Stimulated activated CD8-positive, alpha-beta memory T cell treated with anti-CD3 and anti-CD28 coated beads, Interleukin-15, amount 100 ng/mL, for 24 hours (primary cell): ENCODE data around the gene DDN.
A peak's percentile ranks its signal among the peaks of the same experiment; 100 is the strongest.

ENCODE experiments used
- DNase-seq: peaks from one replicate; pipeline ENCODE4 v3.0.0-alpha.2; 2020; ENCODE audit warnings: low read depth

The DDN gene

DNA sequence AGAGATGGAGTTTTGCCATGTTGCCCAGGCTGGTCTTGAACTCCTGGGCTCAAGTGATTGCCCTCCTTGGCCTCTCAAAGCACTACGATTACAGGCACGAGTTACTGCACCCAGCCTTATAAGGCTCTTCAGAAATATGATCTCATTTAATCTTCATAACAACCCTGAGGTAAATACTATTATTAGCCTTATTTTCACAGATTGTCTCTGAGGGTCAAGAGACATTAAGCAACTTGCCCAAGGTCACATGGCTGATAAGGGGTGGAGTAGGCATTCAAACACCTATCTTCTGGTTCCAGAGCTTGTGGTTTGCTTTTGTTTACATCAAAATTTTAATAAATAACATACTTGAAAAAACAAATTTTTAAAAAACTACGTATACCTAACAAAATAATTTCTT, 14.3 kb upstream of the DDN start:
- no peak for DNase-seq

DNA sequence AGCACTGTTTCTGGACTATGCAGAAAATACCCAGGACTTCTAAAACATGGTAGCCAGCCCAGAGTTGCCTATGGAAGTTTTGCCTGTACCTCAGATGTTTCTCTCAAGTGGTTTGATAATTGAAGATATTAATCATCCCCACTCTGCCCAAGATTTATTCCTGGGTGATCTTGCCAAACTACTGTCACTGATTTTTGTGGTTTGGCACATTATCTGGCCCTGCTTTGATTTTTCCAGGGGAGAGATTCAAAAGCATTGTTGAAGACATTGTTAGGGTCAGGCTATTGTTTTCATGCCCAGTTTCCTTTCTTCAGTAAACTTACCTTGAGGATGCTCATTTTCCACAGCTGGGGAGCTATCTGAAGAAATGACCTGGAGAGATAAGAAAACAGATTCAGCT, 13.6 kb upstream of the DDN start:
- DNase-seq, result no peak

DNA sequence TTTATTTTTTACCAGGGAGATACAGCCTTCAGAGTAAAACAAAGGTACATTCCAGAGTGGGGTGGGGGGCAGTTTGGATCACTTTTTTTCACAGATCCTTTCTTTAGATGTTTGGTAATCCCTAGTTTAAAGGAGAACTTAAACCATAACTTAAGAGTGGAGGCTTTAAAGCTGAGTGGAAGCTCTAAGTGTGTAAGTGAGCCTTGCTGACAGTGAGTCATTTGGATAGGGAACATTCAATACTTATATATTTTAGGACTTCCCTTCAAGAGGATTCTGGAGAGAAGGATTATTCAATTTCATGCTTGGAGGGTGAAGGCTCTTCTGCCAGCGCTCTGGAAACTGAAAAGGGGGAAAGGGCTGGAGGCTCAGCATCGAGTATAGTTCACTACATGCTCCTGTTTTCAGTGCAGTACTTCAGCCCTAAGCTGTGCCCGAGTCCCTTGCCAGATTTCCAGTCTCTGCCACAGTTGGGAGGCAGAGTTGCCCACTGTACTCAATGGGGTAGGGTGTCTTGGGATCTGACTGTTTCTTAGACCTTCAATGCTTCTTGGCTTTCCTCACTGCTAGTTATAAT, 11.0 kb upstream of the DDN start:
- DNase-seq, result no peak

DNA sequence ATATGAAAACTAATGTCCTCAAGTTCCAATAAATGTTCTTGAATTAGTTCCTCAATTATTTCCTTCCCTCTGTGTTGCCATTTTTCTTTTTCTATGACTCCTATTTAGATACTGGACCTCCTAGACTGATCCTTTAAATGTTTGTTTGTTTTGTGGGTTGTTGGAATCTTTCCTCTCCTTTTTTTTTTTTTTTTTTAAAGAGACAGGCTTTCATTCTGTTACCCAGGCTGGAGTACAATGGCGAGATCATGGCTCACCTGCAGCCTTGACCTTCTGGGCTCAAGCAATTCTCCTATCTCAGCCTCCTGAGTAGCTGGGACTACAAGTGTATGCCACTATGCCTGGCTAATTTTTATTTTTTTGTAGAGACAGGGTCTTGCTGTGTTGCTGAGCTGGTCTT, 9.8 kb upstream of the DDN start:
- no peak for DNase-seq

DNA sequence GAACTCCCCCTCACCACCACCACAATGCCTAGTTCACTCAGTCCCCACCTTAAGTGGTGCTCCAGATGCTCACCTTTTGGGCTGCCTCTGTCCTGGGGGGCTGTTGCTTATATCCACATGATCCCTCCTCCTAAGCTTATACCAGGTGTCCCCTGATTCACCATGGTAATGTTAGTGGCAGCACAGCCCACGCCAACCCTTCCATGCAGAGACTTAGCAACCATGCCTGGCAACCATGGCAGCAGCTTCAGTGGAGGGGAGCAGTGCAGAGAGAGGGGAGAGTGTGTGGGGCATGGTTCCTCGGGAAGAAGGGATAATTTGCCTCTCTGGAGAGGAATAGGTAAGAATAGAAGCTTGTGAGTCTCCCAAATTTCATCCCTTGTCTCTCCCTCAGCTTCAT, 1.2 kb upstream of the DDN start:
- DNase-seq, result no peak

DNA sequence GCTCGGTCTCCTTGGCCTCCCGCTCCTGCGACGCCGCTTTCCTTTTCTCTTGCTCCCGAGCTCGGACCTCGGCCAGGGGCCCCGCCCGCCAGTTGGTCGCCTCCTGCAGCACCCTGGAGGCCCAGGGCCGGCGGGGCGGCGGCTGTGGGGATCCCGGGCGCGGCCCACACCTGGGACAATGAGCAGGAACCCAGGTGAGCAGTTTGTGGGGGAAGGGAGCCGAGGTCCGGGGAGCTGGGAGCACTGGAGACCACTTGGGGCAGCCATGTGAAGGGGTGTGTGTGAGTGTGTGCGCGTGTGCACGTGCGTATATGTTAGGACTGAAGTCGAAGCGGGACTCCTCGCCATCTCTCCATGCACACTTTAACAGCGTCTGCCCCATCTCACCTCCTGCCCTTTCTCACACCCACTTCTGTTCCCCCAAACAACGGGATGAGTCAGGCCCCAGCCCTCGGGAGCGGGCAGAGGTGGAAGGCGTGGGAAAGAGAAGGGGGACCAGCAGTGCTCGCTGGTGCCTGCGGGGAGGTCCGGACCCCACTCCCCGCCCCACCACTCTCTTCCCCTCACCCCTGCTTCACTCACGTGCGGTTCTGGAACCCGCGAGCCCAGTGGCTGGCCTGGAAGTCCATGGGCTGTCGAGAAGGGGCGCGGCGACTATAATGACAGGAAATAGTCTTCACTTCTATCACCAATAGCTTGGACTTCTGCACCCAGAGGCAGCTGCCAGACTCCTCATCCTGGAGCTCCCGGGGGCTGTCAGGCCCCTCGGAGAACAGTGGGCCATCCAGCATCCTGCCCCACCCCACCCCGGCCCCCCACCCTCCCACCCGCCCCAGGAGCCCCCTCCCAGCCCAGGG, 450 bp downstream of the DDN start:
- DNase-seq, result no peak

DNA sequence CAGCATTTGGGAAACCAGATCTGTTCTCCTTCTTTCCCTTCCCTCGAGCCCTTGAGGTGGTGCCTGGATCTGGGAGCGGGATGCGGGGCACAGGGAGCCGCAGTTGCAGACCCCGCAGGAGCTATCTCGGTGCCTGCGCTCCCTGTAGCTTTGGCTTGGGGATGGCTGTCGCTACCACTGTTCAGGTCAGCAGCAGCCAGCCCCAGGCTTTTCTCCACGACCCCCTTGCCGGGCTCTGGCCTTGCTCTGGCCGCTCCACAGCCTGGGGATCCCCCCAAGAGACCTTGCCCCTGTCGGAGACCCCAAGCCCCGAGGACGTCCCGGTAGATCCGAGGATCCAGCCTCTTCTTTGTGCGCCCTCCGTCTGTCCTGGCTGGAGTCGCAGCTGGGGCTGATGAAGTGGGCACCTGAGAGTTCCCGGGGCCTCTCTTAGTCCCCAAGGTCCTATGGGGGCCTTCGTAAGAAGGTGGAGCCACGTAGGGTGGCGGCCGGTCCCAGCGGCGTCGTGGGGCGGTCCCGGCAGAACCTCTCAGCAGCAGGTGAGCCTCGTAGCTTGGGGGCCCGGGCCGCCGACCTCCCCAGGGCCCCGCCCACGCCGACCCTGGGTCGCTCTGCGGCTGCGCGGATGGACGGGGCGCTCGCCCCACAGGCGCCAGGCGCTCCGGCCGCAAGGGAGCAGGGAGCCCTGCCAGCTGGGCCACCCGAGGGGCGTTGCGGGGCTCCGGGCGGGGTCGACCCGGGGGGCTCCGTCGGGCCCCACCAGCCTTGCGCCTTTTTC, 1.3 kb downstream of the DDN start:
- DNase-seq, result no peak

DNA sequence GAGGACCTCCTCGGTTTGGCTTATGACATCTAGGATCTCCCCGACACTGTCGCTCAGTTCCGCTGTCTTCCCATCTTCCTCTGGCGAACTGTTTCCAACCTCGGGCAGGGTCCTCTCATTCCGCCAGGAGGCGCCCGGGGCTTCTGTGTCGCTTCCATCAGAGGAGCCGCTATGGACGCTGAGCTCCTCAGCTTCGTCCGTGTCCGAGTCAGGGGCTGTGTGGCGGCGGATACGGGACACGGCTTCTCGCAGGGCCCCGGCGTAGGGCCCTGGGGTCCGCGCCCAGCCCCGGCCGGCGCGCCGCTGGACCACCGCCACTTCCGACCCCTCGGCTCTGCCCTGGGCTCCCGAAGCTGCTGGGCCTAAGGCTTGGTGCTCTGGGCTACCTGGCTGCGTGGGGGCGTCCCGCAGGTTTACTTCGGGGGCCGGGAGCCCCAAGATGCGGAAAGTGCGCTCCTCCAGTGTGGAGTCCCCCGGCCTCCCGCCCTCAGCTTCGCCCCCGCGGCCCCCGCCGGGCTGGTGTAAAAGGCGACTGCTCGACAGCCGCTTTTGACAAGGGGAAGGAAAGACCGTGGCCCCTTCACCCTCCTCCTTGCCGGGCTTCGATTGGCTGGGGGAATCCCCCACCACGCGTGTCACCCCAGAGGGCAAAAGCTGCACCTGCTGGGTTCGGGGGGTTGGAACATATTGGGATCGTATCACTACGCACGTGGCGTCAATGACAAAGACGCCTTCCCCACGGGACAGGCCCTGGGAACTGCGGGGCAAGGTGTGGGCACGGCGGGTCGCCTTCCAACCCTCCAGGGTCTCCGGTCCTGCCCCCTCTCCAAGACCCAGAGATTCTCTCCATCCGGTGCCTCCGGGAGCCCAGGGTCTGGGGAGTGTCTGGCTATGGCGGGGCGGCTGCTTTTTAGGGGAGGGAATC, 2.1 kb downstream of the DDN start:
- no peak for DNase-seq

DNA sequence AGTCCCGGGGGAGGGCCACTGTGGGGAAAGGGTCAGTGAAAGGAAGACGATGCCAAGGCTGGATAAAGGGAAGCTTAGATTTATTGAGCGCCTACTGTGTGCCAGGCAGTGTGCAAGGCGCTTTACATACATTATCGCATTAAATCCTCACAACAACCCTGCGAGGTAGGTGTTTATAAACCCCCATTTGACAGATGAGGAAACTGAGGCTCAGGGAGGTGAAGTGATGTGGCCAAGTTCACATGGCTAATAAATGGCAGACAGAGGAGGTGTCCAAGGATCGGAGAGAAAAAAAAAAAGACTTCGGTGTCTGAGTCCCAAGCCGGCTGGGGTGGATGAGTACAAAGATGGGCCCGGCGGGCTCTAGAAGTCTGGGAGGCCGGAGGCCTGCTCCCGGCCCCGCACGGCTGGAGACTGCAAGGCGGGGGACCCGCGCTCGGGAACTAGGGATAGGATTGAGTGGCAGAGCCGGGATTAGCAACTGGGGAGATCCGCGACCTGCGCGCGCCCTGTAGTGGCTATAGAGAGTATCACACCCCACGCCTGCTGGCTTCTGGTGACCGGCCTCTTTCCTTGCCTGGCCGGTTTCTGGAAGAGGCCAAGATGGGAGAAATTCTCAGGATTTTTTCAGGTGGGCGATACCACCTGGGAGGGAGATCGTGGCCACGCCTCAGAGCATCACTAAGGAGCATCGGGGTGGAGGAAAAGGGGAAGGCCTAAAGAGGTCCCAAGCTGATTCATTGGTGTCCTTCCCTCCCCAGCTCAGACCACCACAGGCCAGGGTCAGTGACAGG, 3.9 kb downstream of the DDN start:
- DNase-seq, result no peak

DNA sequence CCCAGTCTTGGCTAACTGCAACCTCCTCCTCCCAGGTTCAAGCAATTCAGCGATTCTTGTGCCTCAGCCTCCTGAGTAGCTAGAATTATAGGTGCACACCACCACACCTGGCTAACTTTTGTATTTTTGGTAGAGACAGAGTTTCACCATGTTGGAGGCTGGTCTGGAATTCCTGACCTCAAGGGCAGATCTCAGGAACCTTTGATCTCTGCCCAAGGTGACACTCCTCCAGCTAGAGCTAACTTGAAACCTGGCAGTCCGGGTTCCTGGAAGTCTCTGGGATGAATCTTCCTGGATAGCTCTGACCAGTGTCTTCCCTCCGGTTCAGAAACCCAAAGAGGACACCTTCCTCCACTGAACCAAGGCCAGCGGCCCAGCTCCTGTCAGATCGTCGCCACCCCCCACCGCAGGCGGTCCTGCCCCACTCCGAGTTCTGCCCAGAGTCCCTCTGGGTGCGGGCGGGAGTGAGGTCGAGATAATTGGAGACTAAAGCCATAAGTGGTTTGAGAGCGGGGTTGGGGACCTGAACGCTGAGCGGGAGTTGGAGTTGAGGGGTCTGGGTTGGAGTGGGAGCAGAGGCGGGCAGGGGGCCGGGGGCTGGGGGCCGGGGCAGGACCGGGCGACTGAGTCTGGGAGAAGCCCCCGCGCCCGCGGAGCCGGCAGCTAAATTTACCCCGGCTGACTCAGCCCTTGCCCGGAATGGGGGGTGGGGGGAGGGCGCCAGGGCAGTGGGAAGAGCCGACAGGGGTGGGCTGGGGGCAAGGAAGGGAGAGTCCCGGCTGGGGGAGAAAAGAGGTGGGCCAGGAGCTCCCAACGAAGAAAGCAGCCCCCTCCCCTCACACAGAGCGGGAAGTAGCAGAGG, 4.7 kb downstream of the DDN start:
- no peak for DNase-seq

DNA sequence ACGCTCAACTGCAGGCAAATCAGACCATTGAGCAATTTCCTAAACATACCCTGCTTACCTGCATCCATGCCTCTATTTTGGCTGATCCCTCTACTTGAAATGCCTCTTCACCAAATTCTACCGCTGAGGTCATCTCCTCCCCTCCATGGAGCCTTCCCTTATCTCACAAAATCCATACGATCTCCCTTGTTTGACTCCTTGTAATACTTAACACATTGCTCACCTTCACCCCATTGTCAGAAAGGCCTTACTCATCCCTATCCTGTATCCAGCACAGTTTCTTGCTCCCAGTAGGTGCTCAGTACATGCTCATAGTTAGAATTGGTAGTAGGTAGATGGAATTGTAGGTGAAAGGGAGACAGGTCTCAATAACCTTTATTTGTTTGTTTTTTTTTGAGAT, 5.4 kb downstream of the DDN start:
- no peak for DNase-seq

DNA sequence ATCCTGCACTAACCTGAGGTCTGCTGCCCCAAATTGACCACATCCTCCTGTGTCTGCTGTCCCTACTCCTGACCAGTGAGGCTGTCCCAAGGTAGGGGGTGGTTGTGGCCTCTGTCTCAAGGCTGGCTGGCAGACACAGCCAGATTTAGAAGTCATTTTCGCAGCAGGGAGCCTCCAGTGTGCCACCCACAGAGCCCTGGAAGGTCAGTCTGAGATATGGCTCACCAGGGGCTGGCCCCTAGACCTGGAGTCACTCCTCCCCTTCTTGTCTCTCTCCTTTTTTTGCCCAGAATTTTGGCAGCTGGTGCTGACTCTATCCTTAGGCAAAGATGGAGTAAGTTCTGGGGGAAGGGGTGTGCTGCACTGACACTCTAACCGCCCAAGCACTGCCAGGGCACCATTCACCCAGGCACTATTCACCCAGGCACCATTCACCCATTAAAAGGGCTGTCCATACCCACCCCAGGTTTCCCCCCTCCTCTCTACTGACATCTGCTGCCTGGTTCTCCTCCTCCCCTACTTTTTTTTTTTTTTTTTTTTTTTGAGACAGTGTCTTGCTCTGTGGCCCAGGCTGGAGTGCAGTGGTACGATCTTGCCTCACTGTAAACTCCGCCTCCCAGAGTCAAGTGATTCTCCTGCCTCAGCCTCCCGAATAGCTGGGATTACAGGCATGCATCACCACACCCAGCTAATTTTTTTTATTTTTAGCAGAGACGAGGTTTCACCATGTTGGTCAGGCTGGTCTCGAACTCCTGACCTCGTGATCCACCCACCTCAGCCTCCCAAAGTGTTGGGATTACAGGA, 7.7 kb downstream of the DDN start:
- no peak for DNase-seq

DNA sequence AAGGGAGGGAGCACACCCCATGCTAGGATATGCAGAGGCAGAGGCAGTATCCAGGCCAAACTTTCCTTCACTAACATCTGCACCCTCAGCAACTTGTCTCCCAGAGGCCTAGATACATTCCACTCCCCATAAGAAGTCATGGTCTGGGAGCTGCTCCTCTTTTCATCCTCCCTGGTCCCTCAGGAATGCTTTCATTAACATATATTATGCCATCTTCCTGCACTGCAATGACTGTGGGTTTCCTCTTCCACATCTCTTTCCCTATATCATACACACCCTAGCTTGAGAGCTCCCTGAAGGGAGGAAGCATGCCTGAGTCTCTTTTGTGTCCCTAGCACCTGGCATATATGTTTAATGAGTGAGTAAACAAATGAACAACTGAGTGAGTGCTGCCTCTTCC, 8.6 kb downstream of the DDN start:
- no peak for DNase-seq

DNA sequence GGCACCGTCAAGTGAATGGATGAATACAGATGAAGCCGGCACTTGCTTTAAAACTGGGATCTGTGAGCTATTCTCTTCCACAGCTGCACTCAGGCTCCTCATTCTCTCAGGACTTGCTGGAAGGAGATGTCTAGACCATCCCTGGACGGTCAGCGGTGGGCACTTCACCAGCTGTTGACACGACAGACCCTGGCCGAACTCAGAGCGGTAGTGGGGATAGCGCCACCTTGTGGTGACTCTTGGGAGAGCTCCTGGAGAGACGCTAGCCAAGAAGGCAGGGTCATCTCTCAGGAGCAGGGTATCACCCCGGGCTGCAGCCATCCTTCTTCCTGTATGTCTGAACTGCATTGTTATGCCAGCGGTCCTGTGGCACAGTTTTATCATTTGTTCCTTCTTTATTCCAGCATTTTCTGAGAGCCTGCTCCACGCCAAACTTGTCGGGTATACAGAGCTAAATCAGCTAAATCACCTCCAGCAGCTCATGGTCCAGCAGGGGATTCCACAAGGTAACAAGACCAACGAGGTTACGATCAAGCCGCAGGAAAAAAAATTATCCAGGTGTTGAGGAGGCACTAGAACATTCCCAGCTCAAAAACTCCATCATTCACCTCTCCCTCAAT, 11.0 kb downstream of the DDN start:
- DNase-seq, result peak; percentile 61

DNA sequence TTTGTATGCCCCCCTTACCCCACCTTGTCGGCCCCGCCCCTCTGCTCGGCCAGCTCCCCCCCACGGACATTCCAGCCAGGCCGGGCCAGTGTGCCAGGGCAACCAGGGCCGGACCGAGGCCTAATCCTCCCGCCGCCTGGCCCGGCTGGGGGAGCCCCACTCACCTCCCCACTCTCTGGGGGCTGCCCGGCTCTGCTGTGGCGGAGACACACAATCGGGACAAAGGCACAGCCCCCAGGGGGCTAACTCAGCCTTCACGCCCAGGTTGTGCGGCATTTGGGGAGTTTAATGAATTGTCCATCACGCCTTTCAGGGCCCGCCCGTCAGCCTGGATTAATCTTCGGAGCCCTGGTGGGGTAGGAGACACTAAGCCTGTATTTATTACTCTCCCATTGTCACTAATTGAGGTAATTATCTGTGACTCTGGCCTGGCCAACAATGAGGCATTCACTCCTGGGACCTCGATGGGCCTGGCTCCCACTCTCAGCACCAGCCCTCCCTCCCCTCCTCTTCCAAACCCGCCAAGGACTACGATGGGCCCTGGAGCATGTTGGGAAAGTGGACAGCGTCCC, 12.4 kb downstream of the DDN start:
- DNase-seq, result no peak

DNA sequence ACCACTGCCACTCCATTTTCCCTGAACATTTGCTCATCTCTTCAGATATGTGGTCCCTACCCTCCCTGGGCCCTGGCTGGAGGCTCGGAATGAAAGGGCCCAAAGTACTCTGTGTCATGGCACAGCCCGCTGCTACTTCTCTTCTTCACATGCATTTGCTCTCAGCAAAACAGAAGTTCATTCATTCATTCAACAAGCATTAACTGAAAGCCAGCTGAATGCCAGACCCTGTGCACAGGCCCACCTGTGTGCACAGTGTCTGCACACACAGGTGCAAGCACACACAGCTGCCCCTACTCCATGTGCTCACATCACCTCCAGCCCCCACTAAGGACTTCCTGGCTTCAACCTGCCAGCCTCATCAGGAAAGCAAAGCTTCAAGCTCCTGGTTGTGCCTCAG, 13.3 kb downstream of the DDN start:
- DNase-seq, result no peak

DNA sequence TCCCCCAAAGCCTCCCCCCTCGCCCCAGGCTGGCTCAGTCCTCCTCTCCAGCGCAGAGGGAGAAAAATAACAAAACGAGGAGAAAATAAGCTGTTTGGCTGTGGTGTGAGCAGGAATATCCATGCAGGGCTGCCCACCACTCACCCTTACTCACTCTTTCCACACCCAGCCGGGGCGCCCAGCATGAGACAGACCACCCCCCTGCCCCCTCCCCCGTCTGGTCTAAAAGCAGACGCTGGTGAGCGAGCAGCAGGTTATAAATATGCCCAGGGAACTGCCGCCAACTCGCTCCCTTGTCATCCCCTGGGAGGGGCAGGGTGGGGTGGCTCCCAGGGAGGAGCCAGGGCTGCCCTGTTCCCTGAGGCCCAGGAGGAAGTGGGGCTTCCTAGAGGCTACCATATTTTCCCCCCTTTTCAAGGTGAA, 13.7 kb downstream of the DDN start:
- no peak for DNase-seq

DNA sequence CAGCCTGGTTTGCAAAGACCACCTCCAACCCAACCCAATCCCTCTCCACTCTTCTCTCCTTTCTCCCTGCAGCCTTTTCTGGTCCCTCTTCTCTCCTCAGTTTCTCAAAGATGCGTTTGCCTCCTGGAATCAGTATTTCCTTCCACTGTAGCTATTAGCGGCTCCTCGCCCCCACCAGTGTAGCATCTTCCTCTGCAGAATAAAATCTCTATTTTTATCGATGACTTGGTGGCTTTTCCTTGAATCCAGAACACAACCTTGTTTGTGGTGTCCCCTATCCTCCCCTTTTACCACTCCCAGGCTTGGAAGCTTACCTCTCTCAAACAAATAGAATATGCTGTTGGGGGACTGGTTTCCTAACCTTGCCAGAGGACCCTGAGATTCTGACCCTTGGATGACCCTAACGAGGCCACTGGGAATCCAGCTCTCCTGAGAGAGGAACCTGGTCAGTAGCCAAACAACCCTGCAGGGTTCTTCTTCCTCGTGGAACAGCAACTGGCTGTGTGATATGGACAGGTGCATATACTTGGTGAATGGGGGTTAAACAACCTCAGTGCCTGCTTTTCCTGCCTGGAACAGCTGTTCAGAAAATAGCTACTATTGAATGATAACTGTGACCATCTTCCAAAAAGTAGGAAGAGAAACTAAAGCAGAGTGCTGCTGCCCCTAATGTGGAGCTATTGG, 16.6 kb downstream of the DDN start:
- DNase-seq, result no peak
